Neural progenitor cell (in vitro differentiated cells): Measurements from ENCODE around the gene AKAP17A.

Source experiments
- CTCF ChIP-seq: fragments of 200-600 bp; sonication (generic); IDR thresholded peaks from 2 replicates; pipeline ENCODE4 v1.5.1; 2017; ENCODE audit warnings: antibody characterized with exemption, mild to moderate bottlenecking
- EZH2 ChIP-seq: fragments of 200-600 bp; sonication (generic); IDR thresholded peaks from 2 replicates; pipeline ENCODE4 v1.6.1; 2017; ENCODE audit warnings: antibody characterized with exemption, mild to moderate bottlenecking, moderate library complexity
- EZH2phosphoT487 ChIP-seq: fragments of 200-600 bp; sonication (generic); IDR thresholded peaks from 2 replicates; pipeline ENCODE4 v1.6.1; 2017; ENCODE audit warnings: antibody characterized with exemption

- TF ChIP-seq CTCF, result no peak
- no peak for TF ChIP-seq EZH2
- TF ChIP-seq EZH2phosphoT487, result no peak
These were observed 26.4 kb upstream of the AKAP17A start for GRCh38 chrX:1564750-1565683.
